Measurements from ENCODE around the gene DEPDC5.

GRCh38 chr22:31734512-31734911, 19.3 kb upstream of the DEPDC5 start:
- TF ChIP-seq CTCF (IDR thresholded peaks at IDR 0.05) (no peak), POLR2A (IDR thresholded peaks at IDR 0.05) (no peak)

Data from Peyer's patch (tissue), 4 donors.